Activated T-cell treated with anti-CD3 and anti-CD28 coated beads for 24 hours (primary cell): ENCODE measurements around the gene SLC25A20.
"Not testable (repeated sequence)": the region's sequence is repeated elsewhere in the genome, so short reads cannot be mapped to it uniquely, and the experiment has no call there.

ENCODE experiments used
- DNase-seq: peaks from one replicate; pipeline ENCODE4 v3.0.0-alpha.2; 2020; ENCODE audit warnings: low read depth

Gene SLC25A20

DNA sequence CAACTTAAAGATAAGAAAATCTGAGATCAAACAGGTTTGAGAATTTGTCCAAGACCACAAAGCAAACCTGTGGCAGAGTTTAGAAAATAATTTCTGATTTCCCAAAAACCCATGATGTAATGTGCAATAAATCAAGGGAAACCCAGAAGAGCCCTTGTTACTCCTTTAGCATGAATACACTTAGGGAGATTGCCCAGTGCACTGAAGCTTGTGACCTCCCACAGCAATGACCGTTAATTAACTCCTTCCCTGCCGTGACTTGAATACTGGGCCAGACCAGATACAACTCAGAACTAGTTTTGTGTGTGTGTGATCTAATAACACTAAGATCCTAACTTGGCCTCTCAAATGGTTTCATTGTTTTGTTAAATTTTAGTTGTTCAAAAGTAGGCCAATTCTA lies 53.5 kb downstream of the SLC25A20 start:
- no peak for DNase-seq

DNA sequence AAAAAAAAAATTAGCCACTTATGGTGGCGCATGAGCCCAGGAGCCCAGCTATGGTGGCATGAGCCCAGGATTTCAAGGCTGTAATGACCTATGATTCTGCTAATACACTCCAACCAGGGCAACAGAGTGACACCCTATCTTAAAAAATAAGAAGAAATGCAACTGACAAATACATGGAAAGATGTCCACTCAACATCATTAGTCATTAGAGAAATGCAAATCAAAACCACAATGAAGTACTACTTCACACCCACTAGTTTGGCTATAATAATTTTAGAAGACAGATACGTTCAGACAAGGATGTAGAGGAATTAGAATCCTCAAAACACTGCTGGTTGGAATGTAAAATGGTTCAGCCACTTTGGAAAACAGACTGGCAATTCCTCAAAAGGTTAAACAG lies 61.5 kb downstream of the SLC25A20 start:
- DNase-seq: no peak

DNA sequence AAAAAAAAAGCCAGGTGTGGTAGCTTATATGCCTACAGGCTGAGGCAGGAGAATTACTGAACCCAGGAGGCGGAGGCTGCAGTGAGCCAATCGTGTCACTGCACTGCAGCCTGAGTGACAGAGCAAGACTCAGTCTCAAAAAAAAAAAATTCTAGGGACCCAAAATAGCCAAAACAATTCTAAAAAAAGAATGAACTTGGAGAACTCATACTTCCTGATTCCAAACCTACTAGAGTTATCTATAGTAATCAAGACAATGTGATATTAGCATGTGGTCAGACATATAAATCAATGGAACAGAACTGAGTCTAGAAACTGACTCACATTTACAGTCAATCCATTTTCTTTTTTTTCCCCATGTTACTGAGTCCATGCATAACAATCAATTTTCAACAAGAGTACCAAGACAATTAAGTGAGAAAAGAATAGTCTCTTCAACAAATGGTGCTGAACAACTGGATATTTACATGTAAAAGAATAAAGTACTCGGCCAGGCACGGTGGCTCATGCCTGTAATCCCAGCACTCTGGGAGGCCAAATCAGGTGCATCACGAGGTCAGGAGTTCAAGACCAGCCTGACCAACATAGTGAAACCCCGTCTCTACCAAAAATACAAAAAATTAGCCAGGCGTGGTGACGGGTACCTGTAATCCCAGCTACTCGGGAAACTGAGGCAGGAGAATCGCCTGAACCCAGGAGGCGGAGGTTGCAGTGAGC lies 62.9 kb downstream of the SLC25A20 start:
- DNase-seq: no peak

DNA sequence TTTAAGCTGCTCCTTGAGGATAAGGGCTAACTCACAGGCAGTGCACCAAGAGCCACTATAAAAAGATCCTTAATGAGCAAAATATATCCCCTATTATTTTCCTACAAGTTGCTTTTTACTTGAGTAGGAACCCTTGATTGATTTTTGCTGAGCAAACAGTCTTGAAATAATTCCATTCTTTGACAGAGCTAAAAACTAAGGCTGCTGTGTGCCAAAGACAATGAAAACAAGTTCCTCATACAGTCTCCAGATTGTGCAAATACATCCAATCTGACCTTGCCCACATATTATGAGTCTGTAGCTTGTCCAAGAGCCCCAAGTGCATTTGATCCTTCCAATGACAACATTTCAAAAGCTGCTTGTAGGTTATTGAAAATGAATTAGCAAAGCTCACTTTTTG lies 66.0 kb downstream of the SLC25A20 start:
- no peak for DNase-seq

DNA sequence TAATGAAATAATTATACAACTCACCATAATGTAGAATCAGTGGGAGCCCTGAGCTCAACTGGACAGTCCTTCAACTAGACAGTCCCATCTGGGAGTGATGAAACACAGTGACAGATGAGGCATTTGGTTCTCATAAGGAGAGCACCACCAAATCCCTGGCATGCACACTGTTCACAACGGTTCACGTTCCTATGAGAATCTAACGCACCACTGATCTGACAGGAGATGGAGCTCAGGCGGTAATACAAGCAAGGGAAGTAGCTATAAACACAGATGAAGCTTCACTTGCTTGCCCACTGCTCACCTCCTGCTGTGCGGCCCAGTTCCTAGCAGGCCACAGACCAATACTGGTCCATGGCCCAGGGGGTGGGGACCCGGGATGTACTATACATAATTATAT lies 68.0 kb downstream of the SLC25A20 start:
- DNase-seq: no peak

DNA sequence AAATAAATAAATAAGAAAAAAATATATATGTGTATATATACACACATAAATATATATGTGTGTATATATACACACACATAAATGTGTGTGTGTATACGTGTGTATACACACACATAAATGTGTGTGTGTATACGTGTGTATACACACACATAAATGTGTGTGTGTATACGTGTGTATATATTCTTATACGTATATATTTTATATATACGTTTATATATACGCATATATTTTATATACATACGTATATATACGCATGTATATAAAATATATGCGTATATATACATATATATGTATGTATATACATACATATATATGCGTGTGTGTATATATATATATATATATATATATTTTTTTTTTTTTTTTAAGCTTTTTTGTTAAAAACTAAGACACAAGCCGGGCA lies 69.2 kb downstream of the SLC25A20 start:
- not testable (repeated sequence) for DNase-seq

DNA sequence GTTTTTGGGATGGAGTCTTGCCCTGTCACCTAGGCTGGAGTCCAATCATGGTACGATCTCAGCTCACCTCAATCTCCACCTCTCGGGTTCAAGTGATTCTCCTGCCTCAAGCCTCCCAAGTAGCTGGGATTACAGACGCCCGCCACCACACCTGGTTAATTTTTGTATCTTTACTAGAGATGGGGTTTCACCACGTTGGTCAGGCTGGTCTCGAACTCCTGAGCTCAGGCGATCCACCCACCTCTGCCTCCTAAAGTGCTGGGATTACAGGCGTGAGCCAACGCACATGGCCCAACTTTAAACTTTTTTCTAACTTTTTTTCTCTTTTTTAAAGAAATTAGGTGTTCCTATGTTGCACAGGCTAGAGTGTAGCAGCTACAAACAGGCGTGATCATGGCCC lies 70.8 kb downstream of the SLC25A20 start:
- not testable (repeated sequence) for DNase-seq

DNA sequence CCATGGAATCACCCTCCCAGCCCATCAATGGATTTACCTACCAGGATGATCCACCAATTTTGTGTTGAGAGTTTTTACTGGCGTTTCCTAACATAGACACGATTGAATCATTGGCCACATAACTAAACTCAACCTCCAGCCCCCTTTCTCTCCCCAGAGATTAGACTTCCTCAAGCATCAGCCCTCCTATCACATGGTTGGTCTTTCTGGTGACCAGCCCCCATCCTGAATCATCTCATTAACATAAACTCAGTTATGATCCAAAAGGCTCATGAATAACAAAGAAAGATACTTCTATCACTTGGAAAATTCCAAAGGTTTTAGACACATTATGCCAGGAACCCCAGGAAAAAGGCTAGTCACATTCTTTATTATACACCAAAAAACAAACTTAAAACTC lies 72.2 kb downstream of the SLC25A20 start:
- no peak for DNase-seq

DNA sequence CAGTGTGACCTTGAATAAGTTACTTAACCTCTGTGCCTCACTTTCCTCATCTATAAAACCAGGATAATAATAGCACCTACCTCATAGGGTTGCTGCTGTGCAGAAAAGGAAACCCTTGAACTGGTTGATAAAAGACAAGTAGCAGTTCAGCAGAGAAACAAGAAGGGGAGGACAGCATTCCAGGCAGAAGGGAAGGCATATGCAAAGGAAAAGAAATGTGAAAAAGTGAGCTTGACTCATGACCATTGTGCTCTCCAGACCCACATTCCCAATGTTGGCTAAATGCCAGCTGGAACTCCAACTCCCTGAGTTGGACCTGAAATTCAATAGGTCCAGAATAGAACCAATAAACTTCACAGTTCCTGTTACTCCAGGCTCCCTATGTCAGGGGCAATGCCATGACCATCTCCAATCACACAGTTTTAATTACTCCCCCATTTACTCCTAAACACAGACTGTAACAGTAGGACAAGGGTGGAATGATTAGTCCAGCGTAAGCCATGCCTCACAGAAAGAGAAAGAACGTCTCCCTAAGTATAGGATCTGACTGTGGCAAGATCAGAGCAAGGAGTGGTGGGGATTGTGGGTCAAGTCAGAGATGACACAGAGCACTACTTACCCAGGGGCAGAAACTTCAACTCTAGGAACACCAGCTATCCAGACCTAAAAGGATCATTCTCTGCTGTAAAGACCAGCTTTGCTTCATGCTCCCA lies 77.9 kb downstream of the SLC25A20 start:
- DNase-seq: no peak

DNA sequence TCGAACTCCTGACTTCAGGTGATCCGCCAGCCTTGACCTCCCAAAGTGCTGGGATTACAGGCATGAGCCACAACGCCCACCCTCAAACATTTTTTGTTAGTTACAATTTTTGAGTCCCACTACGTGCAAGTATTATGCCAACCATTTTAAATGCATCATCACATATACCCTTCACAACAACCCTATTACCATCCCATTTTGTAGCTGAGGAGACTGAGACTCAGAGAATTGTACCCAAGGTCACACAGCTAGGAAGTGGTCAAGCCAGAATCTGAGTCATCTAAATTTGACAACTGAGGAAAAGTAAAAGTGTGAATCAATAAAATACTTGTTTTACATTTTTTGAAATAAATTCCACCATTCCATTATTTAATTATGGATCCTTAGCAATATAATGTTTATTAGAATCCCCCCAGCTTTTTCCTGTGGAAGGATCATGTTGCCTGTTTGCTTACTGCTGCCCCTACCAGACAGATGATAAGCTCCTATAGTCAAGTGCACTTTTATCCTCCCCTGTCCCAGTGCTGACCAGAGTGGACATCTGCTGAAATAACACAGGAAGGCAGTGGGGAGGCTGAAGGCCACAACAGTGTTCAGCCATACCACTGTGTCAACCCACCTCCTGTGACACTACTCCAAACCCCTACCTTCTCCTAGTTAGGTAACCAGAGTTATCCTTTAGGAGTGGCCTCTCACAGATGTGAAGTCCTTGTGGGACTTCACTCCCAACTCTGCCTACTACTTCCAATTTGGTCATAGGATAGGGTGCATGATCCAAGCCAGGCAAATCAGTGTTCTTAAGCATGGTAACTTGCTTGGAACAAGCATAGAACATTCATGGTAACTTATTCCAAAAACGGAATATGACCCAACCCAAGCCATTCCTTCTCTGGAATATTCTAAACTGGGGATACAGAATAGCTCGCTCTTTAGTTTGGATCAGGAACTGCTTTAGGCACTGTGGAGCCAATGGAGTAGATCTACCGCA lies 79.2 kb downstream of the SLC25A20 start:
- DNase-seq: no peak

DNA sequence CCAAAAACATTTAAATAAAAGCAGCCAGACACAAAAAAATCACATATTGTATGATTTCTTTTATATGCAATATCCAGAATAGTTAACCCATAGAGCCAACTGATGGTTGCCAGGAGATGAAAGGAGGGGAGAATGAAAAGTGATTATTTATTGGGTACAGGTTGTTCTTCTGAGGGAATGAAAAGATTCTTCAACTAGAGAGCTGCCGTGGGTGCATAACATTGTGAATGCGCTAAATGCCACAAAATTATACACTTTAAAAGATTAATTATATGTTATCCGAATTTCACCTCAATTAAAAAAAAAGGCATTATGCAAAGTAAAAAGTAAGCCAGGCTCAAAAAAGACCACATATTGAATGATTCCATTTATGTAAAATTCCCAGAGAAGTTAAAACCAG lies 87.2 kb downstream of the SLC25A20 start:
- no peak for DNase-seq
